Liver (tissue), 9 donors: Measurements from ENCODE around the gene YOD1. TPM values are rescaled to one million over a fixed set of nuclear protein-coding genes. Genes with fewer than 3 reads are reported as not detected.

ENCODE experiments used
- DNase-seq: peaks from one replicate; pipeline ENCODE4 v3.0.0-alpha.2; 2017; ENCODE audit warnings: low spot score
- H3K27ac ChIP-seq, 2 donors: one replicate each; pipeline ENCODE4 v1.7.0; 2013; ENCODE audit warnings: inconsistent platforms in 2 of 2, low read length in 2 of 2, control low read depth in 1 of 2, low read depth in 1 of 2, mild to moderate bottlenecking in 1 of 2
- H3K27me3 ChIP-seq, 4 donors: one replicate each; pipeline versions ENCODE4 v1.6.1 to v1.7.0; 2013; ENCODE audit warnings: low read length in 3 of 4, inconsistent platforms in 1 of 4, mild to moderate bottlenecking in 1 of 4, moderate library complexity in 1 of 4; ENCODE audit not compliant: control insufficient read depth in 4 of 4, insufficient read depth in 4 of 4
- H3K36me3 ChIP-seq, 4 donors: one replicate each; pipeline versions ENCODE4 v1.6.1 to v1.7.0; 2013; ENCODE audit warnings: low read length in 3 of 4, mild to moderate bottlenecking in 3 of 4, low read depth in 1 of 4, moderate library complexity in 1 of 4; ENCODE audit not compliant: control insufficient read depth in 4 of 4, insufficient read depth in 3 of 4
- H3K4me1 ChIP-seq, 4 donors: one replicate each; pipeline versions ENCODE4 v1.6.1 to v1.7.0; 2013; ENCODE audit warnings: low read length in 3 of 4, mild to moderate bottlenecking in 3 of 4, moderate library complexity in 1 of 4; ENCODE audit not compliant: control insufficient read depth in 4 of 4, insufficient read depth in 4 of 4
- H3K4me3 ChIP-seq, 3 donors: one replicate each; pipeline versions ENCODE4 v1.6.1 to v1.7.0; 2013; ENCODE audit warnings: low read length in 3 of 3, control low read depth in 1 of 3, low read depth in 1 of 3, mild to moderate bottlenecking in 1 of 3
- H3K9ac ChIP-seq, 2 donors: one replicate each; pipeline ENCODE4 v1.7.0; 2013; ENCODE audit warnings: low read length in 2 of 2, mild to moderate bottlenecking in 2 of 2, moderate library complexity in 2 of 2, control low read depth in 1 of 2, low read depth in 1 of 2
- H3K9me3 ChIP-seq, 4 donors: one replicate each; pipeline versions ENCODE4 v1.6.1 to v1.7.0; 2013; ENCODE audit warnings: low read length in 3 of 4; ENCODE audit not compliant: control insufficient read depth in 4 of 4
- ATF3 ChIP-seq: IDR thresholded peaks from 2 replicates; pipeline ENCODE4 v1.6.1; 2016; ENCODE audit warnings: antibody characterized with exemption
- CTCF ChIP-seq: fragments of 150-350 bp; IDR thresholded peaks from 2 replicates; pipeline ENCODE4 v1.5.1; 2017; ENCODE audit warnings: improper control_type of control experiment, low read depth, low read length; ENCODE audit not compliant: missing input control
- EGR1 ChIP-seq, 2 donors: IDR thresholded peaks; 2 replicates each; pipeline ENCODE4 v1.6.1; 2016 to 2018; ENCODE audit warnings: antibody characterized with exemption in 2 of 2, low read depth in 2 of 2
- FOXA1 ChIP-seq: IDR thresholded peaks from 2 replicates; pipeline ENCODE4 v1.6.1; 2016; ENCODE audit warnings: antibody characterized with exemption
- FOXA2 ChIP-seq: IDR thresholded peaks from 2 replicates; pipeline ENCODE4 v1.6.1; 2016; ENCODE audit warnings: antibody characterized with exemption
- GABPA ChIP-seq, 2 donors: IDR thresholded peaks in 1 of 2; conservative IDR thresholded peaks in 1 of 2; 2 replicates each; pipeline ENCODE4 v1.6.1; 2016; ENCODE audit warnings: antibody characterized with exemption in 2 of 2, mild to moderate bottlenecking in 1 of 2, moderate library complexity in 1 of 2
- HNF4A ChIP-seq, 2 donors: conservative IDR thresholded peaks; 2 replicates each; pipeline ENCODE4 v1.6.1; 2016; ENCODE audit warnings: antibody characterized with exemption in 2 of 2, mild to moderate bottlenecking in 2 of 2
- HNF4G ChIP-seq: IDR thresholded peaks from 2 replicates; pipeline ENCODE4 v1.6.1; 2016; ENCODE audit warnings: antibody characterized with exemption
- JUND ChIP-seq, 2 donors: IDR thresholded peaks; 2 replicates each; pipeline ENCODE4 v1.6.1; 2016; ENCODE audit warnings: antibody characterized with exemption in 2 of 2
- MAX ChIP-seq: IDR thresholded peaks from 2 replicates; pipeline ENCODE4 v1.6.1; 2016; ENCODE audit warnings: antibody characterized with exemption
- NR2F2 ChIP-seq: IDR thresholded peaks from 2 replicates; pipeline ENCODE4 v1.6.1; 2016; ENCODE audit warnings: antibody characterized with exemption
- REST ChIP-seq: IDR thresholded peaks from 2 replicates; pipeline ENCODE4 v1.6.1; 2016; ENCODE audit warnings: antibody characterized with exemption, mild to moderate bottlenecking
- RXRA ChIP-seq, 2 donors: IDR thresholded peaks; 2 replicates each; pipeline ENCODE4 v1.6.1; 2017 to 2018; ENCODE audit warnings: antibody characterized with exemption in 2 of 2, mild to moderate bottlenecking in 1 of 2
- SP1 ChIP-seq: IDR thresholded peaks from 2 replicates; pipeline ENCODE4 v1.6.1; 2018; ENCODE audit warnings: antibody characterized with exemption, mild to moderate bottlenecking
- TAF1 ChIP-seq: conservative IDR thresholded peaks from 2 replicates; pipeline ENCODE4 v1.6.1; 2016; ENCODE audit warnings: antibody characterized with exemption, mild to moderate bottlenecking
- YY1 ChIP-seq: IDR thresholded peaks from 2 replicates; pipeline ENCODE4 v1.6.1; 2016; ENCODE audit warnings: antibody characterized with exemption, mild to moderate bottlenecking
- ZBTB33 ChIP-seq: IDR thresholded peaks from 2 replicates; pipeline ENCODE4 v1.6.1; 2016; ENCODE audit warnings: antibody characterized with exemption
- WGBS: extraction: QIAGEN DNeasy Blood & Tissue Kit; methylation state at CpG from one replicate; pipeline ENCODE4 v1.1.7; 2013; 5-methylcytosine and 5-hydroxymethylcytosine counted together
- polyA plus RNA-seq, 2 donors: library from polyadenylated mRNA; stranded (reverse) in 1 of 2; unstranded in 1 of 2; fragments of 200-250 nt in 1 of 2; fragments of >200 nt in 1 of 2; fragmentation: Nextera tagmentation in 1 of 2; extraction: Ambion mirVana in 1 of 2; gene quantifications; one replicate each; pipeline versions ENCODE4 v1.2.1 to v1.2.3, GENCODE V29; 2013 to 2015
- total RNA-seq, 2 donors: library from RNA; depleted of rRNA; stranded (reverse); fragments of >200 nt; gene quantifications; one replicate each; pipeline ENCODE4 v1.2.3, GENCODE V29; 2014
- donor health status: healthy.
- donor health status: healthy.
- donor health status: healthy.
- donor health status: healthy.
- donor health status: healthy.

YOD1 gene
- total and polyA plus RNA-seq, 4 donors: 1.3 to 79.4 (median 4.7) TPM

- TF ChIP-seq FOXA1 (peak; percentile 60), REST (peak; percentile 41)
Observed at GRCh38 chr1:207031632-207032264, 19.3 kb downstream of the YOD1 start (continued).

- H3K27ac ChIP-seq: peak overlapping the region; percentile 5 to 57
- TF ChIP-seq JUND (IDR thresholded peaks at IDR 0.05): no peak
- TF ChIP-seq TAF1: no peak
- no peak for TF ChIP-seq ATF3
- no peak for TF ChIP-seq ZBTB33
- no peak for TF ChIP-seq GABPA (IDR thresholded peaks at IDR 0.05 in 1 of 2, conservative IDR thresholded peaks at IDR 0.05 in 1 of 2)
- 33% methylated on average over 1 of the region's 1 CpG for WGBS
- H3K4me3 ChIP-seq: no peak overlapping the region
- no peaks in the 10 kb centered on the region for H3K9me3 ChIP-seq
- no peak for DNase-seq
- H3K27me3 ChIP-seq: no peaks in the 10 kb centered on the region
- H3K9ac ChIP-seq: no peak overlapping the region
- no peaks in the 10 kb centered on the region for H3K36me3 ChIP-seq
- peaks cover 6 to 20% (median 16%) of the 10 kb centered on the region in 4 donors for H3K4me1 ChIP-seq
Observed at GRCh38 chr1:207031016-207031415, 20.0 kb downstream of the YOD1 start.

- DNase-seq: no peak
- no peaks in the 10 kb centered on the region for H3K36me3 ChIP-seq
- peaks cover 6 to 23% (median 18%) of the 10 kb centered on the region in 4 donors for H3K4me1 ChIP-seq
- 47% methylated on average over 5 of the region's 5 CpGs for WGBS
- H3K9me3 ChIP-seq: no peaks in the 10 kb centered on the region
- no peaks in the 10 kb centered on the region for H3K27me3 ChIP-seq
- H3K9ac ChIP-seq: no peak overlapping the region
- H3K27ac ChIP-seq: no peak overlapping the region
- no peak overlapping the region for H3K4me3 ChIP-seq
- TF ChIP-seq HNF4A (conservative IDR thresholded peaks at IDR 0.05): no peak
- no peak for TF ChIP-seq EGR1 (IDR thresholded peaks at IDR 0.05; ENCODE audit: low read depth in 2 of 2)
- TF ChIP-seq MAX: no peak
- TF ChIP-seq SP1: no peak
- no peak for TF ChIP-seq HNF4G
- TF ChIP-seq FOXA1: no peak
- no peak for TF ChIP-seq FOXA2
- no peak for TF ChIP-seq RXRA (IDR thresholded peaks at IDR 0.05)
- no peak for TF ChIP-seq JUND (IDR thresholded peaks at IDR 0.05)
- no peak for TF ChIP-seq NR2F2
- TF ChIP-seq YY1: no peak
- no peak for TF ChIP-seq CTCF
Observed at GRCh38 chr1:207030522-207031009, 20.4 kb downstream of the YOD1 start.
